Measurements from ENCODE around the gene SPIN1.
A peak's percentile ranks its signal among the peaks of the same experiment; 100 is the strongest.

Gene SPIN1

DNA sequence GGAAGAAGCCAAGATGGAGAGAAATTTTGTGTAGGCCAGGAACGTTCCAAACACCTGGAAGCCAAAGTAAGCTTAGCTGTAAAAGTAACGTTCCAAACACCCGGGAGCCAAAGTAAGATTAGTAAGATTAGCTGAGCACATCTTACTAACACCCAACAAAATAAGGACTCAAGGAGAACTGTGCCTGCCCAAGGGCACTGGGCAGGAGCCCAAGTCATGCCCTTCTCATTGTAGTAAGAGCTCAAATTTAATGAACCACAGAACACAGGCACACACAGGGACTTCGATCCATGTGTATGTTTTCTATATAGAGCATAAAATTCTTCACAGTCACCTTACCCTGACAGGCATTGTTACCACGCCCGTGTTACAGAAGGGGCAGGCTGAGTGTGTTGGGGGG, 110.6 kb downstream of the SPIN1 start:
- DNase-seq (ENCODE audit: low read depth): no peak

DNA sequence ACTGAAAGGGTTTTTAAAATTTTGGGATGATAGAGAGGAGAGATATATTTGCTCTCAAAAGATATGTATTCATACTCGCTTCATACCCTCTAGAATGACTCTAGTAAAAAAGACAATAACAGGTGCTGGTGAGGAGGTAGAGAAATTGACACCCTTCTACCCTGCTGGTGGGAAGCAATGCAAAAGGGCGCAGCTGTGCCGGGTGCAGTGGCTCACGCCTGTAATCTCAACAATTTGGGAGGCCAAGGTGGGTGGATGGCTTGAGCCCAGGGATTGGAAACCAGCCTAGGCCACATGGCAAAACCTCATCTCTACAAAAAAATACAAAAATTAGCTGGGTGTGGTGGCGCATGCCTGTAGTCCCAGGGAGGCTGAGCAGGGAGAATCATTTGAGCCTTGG, 112.8 kb downstream of the SPIN1 start:
- DNase-seq (ENCODE audit: low read depth): no peak

DNA sequence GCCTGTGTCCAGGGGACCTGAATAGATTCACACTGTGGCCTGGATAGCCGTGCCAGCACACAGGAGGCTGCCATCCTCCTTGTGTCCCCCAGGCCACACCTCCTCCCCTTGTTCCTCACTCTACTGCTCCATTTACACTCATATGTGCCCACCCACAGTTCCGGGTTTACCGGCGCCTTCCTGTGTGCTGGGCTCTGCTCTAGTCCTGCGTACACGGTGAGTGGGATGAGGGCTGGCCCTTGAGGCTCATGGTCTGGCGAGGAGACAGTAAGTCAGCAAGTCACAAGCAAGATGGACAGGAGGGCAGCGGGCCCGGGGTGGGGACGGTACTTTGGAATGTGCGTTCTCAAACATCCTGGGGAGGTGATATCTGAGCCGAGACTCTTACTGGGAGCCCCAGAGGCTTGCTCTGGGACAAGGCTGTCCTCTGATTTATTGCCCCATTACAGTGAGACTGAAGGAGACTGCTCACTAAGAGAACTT, 114.3 kb downstream of the SPIN1 start:
- no peak for DNase-seq (ENCODE audit: low read depth)

DNA sequence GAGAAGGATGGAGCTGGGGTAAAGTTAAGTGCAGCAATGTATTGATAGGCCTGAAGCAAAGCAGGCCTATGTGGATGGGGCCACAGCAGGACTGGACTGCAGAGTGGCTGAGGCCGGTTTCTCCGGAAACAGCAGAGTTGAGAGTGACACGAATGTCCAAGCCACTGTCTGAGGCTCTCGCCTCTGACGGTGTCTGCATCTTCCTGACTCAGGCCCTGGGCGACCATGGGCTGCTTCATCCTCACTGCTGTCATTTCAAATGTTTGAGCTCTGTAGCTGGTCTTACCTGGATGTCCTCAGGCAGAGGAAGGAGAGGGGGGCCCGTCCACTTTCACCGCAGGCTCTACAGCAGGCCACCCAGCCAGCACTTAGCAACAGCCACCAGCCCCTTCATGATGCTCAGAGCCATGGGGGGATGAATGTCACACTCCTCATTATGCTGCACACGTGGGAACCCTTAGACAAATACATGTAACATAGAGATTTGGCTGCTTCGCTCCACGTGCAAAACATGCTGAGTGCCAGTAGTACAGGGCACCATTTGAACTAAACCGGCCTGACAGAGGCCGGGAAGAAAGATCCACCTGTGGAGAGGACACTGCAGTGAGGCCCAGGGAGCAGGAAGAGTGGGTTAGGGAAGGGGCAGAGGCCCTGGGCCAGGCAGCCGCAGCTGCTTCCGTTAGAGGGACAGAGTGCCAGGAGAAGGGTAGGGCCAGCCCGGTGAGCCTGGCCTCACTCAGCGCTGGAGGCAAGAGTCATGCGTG, 115.0 kb downstream of the SPIN1 start:
- DNase-seq (ENCODE audit: low read depth): no peak

DNA sequence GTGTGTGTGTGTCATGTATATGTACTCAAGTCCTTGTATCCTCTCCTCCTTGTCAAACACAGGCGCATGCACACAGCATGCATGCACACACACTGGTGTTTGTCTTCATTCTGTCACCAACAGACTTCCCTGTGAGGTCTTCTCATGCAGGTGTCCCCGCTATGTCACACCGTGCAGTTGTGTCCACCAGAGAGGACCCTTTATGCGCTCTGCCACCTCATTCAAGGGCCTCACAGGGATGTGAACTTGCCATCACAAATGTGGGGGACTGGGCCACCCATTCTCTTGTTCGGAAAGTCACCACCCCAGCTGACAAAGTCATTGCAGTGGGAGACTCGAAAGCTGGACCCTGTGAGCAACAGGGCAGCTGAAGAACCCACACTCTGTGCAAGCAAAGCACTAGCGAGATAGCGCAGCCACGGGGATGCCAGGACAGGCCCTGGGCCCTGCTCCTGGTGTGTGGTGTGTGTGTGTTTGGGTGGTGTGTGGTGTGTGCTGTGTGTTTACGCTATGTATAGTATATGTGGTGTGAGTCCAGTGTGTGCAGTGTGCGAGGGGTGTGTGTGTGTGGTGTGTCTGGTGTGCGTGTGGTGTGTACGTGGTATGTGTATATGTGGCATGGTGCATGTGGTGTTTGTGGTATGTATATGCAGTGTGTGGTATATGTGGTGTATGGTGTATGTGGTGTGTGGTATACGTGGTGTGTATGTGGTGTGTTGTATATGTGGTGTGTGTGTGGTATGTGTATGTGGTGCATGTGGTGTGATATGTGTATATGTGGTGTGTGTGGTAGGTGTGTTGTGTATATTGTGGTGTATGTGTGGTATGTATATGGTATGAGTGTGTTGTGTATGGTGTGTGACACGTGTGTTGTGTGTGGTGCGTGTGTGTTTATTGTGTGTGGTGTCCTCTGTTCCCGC, 115.9 kb downstream of the SPIN1 start:
- no peak for DNase-seq (ENCODE audit: low read depth)

DNA sequence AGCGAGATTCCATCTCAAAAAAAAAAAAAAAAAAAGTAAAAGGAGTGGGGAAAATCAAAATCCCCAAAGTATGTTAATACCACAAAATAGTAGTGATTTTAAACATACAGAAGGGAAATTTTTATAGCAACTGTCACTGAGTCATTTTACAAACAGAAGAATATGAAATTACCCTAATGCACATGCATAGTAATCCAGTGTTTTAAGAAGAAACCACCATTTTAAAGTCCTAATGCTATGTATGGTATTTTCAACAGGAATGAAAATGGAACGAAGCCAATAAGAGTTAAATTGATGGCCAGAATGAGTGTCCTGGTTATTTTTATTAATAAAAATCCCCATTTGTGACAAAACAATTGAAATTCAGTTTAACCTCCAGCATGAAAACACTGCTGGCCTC, 120.1 kb downstream of the SPIN1 start:
- DNase-seq (ENCODE audit: low read depth): no peak

DNA sequence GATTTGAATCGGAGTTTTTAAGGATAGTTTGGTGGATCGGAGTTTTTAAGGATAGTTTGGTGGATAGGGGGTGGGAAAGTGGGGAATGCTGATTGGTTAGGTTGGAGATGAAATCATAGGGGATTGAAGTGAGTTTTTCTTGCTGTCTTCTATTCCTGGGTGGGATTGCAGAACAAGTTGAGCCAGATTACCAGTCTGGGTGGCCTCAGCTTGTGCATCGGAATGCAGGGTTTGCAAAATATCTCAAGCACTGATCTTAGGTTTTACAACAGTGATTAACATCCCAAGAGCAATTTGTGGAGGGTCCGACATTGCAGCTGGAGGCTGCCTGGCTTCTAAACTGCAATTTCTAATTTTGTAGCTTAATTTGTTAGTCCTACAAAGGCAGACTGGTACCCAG, 123.7 kb downstream of the SPIN1 start:
- no peak for DNase-seq (ENCODE audit: low read depth)

DNA sequence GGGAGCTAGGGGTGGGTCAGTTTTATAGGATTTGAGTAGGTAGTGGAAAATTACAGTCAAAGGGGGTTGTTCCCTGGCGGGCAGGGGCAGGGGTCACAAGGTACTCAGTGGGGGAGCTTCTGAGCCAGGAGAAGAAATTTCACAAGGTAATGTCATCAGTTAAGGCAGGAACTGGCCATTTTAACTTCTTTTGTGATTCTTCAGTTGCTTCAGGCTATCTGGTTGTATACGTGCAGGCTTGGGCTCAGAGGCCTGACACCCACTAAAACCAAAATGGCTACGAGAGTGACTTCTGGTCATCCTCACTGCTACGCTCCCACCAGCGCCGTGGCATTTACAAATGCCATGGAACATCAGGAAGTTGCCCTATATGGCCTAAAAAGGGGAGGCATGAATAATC, 126.0 kb downstream of the SPIN1 start:
- DNase-seq (ENCODE audit: low read depth): no peak

DNA sequence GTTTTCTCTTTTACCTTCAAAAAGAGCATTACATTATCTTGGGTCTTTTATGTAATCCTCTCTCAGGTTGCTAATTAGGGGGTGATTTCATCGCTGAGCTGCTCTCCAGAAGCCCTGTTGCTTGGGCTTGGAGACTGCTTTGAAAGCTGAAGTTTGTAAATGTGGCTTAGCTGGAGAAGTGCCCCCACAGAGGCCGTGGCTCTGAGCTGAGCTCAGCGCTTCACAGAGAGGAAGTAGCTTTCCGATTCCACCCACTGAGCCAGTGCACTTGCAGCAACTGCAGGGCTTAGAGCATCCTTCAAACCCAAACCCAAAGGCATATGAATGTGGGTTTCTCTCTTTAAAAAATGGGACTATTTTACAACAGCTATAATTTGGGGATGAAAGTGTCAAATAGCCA, 133.1 kb downstream of the SPIN1 start:
- no peak for DNase-seq (ENCODE audit: low read depth)

DNA sequence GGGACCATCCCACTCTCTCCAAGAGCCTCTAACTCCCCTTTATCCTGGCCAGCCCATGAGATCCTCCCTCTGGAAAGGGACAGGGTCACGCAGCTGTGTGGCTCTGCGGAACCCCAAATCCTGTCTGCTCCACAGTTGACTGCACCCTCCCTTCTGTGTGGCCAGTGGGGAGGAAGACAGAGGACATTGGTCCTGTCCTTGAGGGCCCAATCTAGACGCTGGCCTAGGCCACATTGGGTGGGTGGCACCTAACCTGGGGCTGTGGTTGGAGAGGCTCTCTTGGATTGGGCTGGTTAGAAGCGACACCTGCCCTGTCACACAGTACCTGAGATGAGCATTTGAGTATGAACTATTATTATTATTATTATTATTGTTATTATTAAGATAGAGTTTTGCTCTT, 134.1 kb downstream of the SPIN1 start:
- DNase-seq (ENCODE audit: low read depth): no peak

DNA sequence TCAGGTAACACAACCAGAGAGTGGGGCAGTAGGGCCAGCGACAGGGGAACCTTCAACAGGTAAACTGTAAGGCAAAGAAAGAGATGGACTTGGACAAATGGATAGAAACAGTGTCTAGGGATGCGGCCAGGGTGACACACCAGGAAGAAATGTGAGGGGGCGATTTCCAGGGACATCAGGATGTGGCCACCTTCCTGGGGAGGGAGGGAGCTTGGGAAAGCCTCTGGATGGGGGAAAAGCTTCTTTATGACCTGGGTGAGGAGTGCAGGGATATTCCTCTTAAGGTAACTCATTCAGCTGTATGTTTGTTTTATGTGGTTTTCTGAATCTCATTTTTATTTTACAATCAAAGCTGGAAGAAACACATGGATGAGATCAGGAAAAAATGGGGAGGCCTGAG, 134.8 kb downstream of the SPIN1 start:
- peak; percentile 39 for DNase-seq (ENCODE audit: low read depth)

DNA sequence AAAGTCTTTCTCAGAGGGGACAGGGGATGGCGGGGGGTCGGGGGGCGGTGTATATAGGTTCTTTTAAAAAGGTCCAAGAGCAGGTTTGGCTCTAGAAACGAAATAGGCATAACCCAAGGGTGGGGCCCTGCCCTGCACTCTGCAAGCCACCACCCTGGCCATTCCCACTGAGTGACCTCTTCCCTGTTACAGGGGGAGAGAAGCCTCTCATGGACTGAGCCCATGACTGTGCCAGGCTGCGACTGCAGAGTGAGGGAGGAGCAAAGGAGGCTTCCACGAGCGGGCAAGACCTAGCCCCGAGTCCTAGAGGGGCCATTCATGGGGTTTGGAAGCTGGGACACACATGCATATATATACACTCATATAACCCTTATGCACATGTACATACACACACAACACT, 136.7 kb downstream of the SPIN1 start:
- DNase-seq (ENCODE audit: low read depth): no peak

DNA sequence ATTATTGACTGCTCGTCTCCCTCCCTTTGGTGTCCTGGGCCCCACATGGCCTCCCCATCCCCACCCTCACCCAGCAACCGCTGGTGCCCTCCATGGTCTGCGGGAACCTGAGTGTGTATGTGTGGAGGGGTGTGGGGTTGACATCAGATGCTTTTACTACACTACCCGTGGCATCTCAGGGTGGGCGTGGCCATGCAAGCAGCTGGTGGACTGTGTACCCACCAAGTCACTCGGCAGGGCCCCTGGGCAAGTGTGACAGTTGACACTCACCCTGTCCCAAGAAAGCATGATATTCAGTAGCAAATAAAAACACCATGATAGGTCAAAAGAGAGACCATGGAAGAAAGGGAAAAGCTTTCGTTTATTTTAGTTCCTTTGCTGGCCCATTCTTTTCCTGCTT, 139.4 kb downstream of the SPIN1 start:
- DNase-seq (ENCODE audit: low read depth): no peak

Measured in amniotic epithelial cell (primary cell).